Mucosa of gallbladder (tissue), 1 donor: ENCODE measurements around the gene TSNAXIP1. TPM values are rescaled to one million over a fixed set of nuclear protein-coding genes. Genes with fewer than 3 reads are reported as not detected.

Source experiments
- DNase-seq: peaks from one replicate; pipeline ENCODE4 v3.0.0-alpha.2; 2020; ENCODE audit warnings: low spot score
- total RNA-seq: library from RNA; stranded (reverse); gene quantifications from one replicate; pipeline ENCODE4 v1.2.1, GENCODE V29; 2021
- donor health status: DM: no; HTN: no; CAD: no.

TSNAXIP1 gene
- total RNA-seq, 1 donor from 2014 or later, result 4.1 TPM

- no peak for DNase-seq
Observed at GRCh38 chr16:67782567-67783352, 23.9 kb upstream of the TSNAXIP1 start.

GRCh38 chr16:67783353-67783725, 23.4 kb upstream of the TSNAXIP1 start:
- no peak for DNase-seq

GRCh38 chr16:67786491-67786890, 20.2 kb upstream of the TSNAXIP1 start:
- DNase-seq, result no peak

GRCh38 chr16:67790071-67790470, 16.6 kb upstream of the TSNAXIP1 start:
- no peak for DNase-seq

- DNase-seq, result no peak
Observed at GRCh38 chr16:67796099-67796718, 10.5 kb upstream of the TSNAXIP1 start.

GRCh38 chr16:67800338-67800926, 6.3 kb upstream of the TSNAXIP1 start:
- DNase-seq, result no peak

GRCh38 chr16:67801241-67801640, 5.4 kb upstream of the TSNAXIP1 start:
- no peak for DNase-seq

- DNase-seq, result no peak
Observed at GRCh38 chr16:67801883-67802282, 4.8 kb upstream of the TSNAXIP1 start.

- no peak for DNase-seq
Observed at GRCh38 chr16:67803894-67804293, 2.8 kb upstream of the TSNAXIP1 start.

GRCh38 chr16:67804853-67805542, 1.7 kb upstream of the TSNAXIP1 start:
- no peak for DNase-seq

- DNase-seq, result no peak
Observed at GRCh38 chr16:67805718-67806427, 816 bp upstream of the TSNAXIP1 start.

- DNase-seq, result no peak
Observed at GRCh38 chr16:67807148-67807682, 526 bp downstream of the TSNAXIP1 start.

GRCh38 chr16:67811899-67812298, 5.2 kb downstream of the TSNAXIP1 start:
- no peak for DNase-seq

- no peak for DNase-seq
Observed at GRCh38 chr16:67814567-67814966, 7.9 kb downstream of the TSNAXIP1 start.

- no peak for DNase-seq
Observed at GRCh38 chr16:67820608-67821259, 14.0 kb downstream of the TSNAXIP1 start.

GRCh38 chr16:67822511-67822910, 15.8 kb downstream of the TSNAXIP1 start:
- DNase-seq, result no peak

- DNase-seq, result no peak
Observed at GRCh38 chr16:67825119-67825518, 18.4 kb downstream of the TSNAXIP1 start.

- no peak for DNase-seq
Observed at GRCh38 chr16:67825906-67826305, 19.2 kb downstream of the TSNAXIP1 start.

- no peak for DNase-seq
Observed at GRCh38 chr16:67828651-67829050, 22.0 kb downstream of the TSNAXIP1 start.

GRCh38 chr16:67833030-67833414, 26.3 kb downstream of the TSNAXIP1 start:
- DNase-seq, result no peak
